NCI-H82 treated with DMSO at 0.1 percent for 48 hours (cell line): ENCODE data around the gene C3orf52.

Experiments used
- DNase-seq: peaks from one replicate; lab custom pipeline; 2025; ENCODE audit not compliant: unreplicated experiment; lab: John Stamatoyannopoulos, UW

C3orf52 gene

DNA sequence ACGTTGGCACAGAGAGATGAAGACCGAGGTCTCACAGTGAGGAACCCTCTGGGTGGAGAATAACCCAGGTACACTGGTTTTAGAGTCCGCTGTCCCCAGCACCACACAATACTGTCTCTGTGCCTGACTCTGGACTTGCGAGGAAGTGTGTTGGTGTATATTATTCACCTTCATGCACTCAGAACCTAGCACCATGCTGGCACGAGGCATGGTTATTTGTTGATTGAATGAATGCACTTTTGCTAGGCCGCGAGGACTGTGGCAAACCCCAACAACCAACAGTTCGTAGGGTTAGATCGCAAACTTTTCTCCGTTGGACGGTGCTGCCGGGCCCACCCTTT, 484 bp upstream of the C3orf52 start:
- no peak for DNase-seq

DNA sequence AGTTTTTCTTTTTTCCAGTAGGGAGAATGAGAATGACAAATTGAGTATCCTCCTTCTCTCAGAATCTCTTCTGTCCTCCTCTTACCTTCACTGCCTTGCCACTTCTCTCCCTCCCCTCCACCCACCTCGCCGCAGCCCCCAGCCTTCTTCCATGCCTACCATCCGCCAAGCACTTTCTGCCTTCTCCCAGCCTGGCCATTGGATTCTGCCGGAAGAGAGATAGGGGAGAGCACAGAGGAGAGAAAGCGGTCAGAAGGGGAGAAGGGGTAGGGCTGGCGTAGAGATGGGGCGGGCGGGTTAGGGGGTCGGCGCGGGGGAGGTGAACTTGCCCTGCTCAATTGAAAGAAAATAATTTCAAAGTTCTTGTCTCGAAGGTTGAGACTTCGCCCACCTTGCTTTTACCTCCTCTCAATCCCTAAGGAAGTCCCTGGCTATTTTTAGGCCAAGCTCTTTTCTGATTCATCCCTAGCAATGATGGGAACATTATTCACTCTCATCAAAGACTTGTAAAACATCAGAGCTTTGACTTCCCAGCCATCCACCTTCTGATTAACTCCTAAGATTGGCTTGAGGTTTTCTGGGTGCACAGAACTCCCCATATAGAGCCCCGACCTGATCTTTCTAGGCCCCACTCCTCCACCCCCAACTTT, 811 bp downstream of the C3orf52 start:
- DNase-seq, result no peak

DNA sequence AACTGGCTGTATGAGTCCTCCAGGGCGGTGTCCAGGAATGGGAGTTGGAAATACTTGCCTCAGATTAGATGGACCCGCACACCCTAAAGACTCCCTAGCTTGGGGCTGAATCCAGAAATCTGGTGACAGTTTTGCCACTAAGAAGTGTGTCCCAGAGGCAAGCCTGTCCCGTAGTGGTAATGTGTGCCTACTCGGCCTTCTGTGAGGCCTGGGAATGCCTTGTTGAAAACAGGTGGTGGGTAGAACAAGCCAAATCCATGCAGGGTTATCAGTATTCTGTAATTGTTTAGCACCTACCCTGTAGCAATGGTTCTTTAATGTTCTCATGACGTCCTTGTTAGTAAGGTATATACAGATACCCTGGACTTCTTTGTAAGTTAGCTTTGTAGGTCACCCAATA, 1.6 kb downstream of the C3orf52 start:
- DNase-seq, result no peak

DNA sequence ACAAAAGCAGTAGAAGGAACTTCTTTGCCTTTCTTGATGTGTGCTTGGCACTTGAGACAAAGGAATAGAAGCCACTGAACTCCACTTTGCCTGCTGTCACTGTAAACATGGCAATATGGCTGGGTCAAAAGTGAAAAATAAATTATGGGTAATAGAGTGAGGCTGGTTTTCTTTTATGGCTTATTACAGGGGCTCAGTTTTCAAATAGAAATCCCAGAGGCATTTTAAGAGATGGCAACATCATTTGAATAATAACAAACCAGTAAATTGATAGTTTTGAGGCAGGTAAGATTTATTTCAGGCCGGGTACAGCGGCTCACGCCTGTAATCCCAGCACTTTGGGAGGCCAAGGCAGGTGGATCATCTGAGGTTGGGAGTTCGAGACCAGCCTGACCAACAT, 2.8 kb downstream of the C3orf52 start:
- DNase-seq, result no peak

DNA sequence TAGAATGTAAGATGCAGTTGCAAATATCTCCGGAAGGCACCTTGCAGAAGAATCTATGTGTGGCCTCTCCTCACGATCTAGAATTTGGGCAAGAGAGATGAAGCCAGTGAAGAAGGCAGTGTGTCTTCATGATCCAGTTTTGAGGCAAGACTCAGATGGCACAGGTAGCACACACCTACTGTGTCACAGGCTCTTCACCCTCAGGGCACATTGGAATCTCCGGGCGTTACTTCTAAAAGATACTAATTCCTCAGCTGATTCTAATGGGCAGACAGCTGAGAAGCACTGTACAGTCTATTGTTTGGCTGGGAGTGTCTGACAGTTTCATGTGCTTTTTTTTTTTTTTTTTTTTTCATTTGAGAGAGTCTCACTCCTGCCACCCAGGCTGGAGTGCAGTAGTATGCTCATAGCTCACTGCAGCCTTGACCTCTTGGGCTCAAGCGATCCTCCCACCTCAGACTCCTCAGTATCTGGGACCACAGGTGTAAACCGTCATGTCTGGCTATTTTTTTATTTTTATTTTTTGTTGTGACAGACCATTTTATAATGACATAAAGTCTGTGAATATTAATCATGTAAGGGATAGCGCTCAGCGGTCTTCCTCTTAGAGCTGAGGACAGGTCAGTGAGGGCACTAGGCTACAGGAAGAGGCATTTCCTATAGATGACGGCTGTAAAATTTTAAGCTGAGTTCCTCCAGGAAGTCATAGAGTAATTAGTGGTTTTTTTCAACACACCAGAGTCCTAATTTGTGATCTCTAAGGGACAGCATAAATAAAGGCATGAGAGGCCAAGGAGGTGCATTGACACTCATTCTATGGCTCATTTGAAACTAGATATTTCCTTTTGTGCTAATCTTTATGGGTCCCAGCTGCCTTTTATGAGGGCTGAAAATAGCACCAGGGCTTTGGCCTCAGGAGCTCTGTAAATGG, 4.0 kb downstream of the C3orf52 start:
- DNase-seq, result no peak

DNA sequence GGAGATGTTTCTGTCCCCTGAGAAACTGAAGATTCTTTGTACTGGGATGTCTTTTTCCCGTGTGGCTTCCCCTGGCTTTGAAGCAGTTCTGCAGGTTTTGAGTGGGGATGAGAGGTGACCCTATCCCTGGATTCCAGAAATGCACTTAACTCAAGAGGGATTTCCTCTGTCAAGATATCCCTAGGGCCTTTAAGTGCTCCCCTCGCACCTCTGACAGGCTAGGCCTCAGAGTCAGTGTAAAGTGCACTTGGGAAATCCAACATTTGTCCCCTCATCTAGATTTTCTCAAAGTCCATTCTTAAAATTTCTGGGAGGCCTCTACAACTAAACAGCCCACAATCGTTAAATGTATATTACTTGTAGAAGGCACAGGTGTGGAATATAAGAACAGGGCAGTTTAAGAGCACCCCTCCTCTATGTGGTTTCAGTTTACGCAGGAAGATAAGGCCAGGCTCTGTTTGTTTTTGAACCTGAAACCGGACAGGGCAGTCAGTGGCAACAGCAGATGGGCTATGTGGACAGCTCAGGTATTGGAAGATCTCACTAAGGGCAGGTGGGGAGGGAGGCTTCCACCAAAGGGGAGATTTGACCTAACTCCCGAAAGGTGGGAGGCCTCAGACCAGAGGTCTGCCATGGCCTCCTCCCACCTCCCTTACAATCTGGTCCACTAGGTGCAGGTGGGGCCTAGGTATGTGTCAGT, 4.8 kb downstream of the C3orf52 start:
- DNase-seq, result no peak

DNA sequence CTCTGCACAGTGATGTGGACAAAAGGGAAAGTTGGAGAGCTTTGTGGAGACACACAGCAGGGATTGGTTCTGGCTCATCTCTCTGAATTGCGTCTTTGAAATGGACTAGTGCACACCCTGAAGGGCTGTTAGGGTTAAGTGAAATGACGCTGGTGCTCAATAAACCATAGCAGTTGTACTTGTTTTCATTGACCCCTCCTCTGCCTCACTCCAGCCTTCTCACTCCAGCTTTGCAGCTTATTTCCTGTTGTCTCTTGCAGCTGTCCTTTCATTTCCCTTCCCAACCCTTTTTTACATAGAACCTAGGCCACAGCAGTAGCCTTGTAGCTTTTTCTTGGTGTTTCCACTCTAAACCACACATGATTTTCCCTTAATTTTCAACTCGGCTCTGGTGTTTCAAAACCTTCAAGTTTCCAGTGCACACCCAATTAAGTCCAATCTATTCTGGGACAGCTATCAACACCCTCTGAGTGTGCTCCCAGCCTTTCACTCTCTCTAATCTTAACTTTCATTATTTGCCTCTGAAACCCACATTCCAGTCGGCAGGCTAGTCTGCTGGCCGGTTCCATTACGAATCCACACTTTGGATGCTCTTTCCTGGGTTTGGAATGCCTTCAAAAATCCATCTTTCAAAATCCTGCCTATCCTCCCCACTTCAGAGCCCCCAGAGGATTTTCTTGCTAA, 6.4 kb downstream of the C3orf52 start:
- no peak for DNase-seq

DNA sequence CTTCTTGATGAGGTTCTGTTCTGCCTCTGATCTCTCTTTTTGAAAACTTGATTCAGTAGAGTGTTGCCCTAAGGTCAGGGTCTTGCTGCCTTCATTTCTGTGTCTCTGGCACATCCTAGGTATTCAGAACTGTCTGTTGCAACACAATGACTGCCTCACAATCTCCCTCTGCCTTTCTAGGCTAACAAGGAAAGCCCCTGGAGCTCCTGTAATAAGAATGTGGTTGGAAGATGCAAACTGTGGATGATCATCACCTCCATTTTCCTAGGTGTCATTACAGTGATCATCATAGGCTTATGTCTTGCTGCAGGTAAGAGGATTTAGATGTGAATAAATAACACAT, 7.0 kb downstream of the C3orf52 start:
- no peak for DNase-seq

DNA sequence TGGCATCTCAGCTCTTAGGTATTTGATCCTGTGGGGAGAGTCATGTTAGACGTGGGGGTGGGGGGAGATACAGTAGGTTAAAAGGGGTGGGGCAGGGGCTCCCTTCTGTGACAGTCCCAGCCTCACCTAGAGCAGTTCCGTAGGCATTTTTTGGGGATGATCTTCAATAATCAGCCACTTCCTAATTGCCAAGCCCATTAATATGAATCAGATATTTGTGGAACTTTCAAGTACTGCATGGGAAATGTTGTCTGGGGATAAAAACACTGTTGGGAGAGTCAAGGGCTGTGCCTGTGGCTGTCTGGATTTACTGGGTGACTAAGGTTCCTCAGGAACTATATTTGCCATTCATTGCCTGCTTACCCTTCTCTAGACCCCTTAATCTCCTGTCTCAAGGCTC, 9.5 kb downstream of the C3orf52 start:
- no peak for DNase-seq

DNA sequence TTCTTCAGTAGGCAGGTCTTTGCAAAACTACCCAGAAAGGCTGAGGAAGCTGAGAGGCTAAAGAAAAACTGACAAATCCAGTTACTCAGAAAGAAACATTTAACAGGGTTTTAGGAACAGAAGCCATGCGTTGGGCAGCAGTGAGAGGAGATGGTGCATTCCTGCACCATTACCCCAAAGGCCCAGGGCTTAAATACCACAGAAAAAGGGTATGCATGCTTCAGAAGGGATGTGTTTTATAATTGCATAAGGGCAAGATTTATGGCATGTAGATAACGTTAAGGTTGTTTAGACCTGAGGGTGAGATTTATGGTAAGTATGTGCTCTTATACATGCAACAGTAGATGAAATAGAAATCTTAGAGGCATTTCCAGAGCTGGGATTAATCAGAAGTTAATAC, 10.0 kb downstream of the C3orf52 start:
- DNase-seq, result no peak

DNA sequence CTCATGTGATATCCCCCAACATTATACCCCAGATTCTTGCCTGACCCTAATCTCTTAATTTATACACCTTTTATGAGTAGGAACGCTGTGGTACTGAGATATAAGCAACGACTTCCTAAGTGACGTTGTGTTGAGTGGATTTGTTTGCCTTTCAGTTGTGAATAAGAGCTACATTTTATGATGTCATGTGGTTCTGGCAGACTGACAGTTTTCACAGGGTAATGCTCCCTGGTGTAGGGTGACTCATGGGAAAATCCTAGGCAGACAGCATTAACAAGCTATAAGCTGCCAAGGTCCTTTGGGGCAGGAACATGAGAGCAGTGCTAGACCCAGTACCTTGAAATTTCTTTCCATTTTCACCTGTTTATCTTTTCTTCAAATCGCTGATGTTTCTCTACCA, 11.2 kb downstream of the C3orf52 start:
- DNase-seq, result no peak

DNA sequence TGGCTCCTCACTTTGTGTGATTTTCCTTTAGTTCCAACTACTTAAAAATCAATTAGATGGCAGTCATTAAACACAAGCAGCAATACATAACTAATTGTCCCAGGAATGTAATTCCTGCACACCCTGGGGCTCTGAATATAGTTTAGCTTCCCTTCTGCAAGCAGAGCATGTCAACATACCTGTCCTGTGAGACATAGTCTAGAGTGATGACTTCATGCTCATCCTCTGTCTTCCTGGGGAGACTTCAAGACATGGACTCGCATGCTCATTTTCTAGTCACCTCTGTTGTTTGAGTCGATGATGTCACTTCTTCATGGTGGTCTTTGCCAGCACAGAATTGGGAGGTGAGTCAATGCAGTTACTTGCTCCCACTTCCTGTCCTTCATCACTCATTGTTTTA, 15.7 kb downstream of the C3orf52 start:
- no peak for DNase-seq

DNA sequence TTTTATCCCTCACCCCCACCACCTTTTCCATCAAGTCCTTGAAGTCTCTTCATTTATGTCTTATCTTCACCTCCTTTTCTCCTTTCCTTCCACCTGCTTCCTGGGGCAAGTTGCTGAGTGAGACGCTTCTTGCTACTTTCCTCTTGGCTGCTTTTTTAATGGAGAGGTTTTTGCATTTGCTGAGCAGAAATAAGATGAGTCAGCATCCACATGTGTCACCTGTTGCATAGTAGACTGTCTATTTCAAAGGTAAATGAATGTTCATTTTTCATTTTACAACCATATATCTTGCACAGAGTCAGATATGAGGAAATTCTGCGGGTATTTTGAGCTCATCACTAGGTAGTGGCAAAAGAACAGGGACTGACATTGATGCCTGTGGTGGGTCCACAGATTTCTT, 18.6 kb downstream of the C3orf52 start:
- DNase-seq, result no peak

DNA sequence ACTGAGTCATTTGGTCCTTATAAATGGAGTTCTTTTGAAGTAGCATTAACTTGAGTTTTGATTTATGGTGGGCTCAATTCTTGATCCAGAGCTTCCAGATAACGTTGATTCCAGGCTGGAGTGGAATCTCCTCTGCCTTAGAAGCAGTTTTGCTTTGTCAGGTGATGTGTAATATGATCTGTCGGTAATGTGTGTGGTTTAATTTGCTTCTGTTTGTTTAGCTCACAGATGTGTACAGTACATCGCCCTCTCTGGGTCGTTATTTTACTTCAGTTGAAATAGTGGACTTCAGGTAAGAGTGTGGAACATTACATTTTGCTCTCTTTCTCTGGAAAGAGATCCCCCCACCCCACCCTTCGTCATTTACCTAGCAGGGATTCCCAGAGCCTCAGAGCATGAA, 23.1 kb downstream of the C3orf52 start:
- DNase-seq, result no peak

DNA sequence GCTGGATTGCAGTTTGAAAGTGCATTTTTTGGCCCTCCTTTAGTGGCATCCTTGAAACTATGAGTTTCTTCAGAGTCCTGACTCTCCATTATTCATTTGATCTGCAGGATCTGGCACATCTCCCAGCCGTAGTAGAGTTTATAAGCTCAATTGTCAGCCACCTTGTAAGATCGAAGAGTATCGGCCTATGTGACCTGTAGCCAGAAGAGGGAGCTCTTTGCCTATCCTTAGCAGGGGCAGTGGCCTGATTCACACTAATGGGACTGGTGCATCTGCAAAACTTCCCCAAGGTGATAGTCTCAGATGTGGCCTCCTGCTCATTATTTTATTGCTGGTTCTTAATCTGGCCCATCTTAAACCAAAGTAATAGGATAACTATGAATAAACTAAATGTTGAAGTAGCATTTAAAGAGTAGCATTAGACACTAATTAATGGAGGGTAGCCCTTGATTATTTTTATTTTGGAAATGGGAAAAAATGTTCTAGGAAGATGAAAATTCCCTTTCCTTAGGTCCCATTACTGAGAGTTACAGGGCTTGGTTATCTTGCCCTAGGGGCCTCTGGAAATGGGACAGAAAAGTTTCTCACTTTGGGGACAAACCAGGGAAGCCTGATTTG, 25.7 kb downstream of the C3orf52 start:
- peak; percentile 29 for DNase-seq

DNA sequence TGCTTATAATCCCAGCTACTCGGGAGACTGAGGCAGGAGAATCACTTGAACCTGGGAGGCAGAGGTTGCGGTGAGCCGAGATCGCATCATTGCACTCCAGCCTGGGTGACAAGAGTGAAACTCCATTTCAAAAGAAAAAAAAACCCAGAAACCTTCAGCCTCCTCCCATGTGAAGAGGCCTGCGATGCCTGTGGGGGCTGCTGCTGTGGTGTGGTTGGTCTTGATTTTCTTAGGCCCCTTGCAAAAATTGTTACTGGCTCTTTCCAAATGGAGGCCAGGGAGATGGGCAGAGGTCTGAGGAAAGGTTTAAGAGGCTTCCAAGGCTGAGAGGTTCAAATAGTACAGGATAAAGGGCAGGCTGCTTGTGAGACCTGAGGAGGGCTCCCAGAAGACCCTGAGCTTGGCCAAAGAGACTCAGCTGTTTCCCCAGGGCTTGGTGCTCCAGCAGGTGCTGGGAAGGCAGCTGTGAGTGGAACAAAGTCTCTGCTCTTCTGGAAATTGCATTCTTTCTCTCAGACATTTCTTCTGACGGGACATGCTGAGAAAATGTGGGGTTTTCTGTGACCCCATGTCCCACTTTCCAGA, 28.5 kb downstream of the C3orf52 start:
- DNase-seq, result no peak

DNA sequence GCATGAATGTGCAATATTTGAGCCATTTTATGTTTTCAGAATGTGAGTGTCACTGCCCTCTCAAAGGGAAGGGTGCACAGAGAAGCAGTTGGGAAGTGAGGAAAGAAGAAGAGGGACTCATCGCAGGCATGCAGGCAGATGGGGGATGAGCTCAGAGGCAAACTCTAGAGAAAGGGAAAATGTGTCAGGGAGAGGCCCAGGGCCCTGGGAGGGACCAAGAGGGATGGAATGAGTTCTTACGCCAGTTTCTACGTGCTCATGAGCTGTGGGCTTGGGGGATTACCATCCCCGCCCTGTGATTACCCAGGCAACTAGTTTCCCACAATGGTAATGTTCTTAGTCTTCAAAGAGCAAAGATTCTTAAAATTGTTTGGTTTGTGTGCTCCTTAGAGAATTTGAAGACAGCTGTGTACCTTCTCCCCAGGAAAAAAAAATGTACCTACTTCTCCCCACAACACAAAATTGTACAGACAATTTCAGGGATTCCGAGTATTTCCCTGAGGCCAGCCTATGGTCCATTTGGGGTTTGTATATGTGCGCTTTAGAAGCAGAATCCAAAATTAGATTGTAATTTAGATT, 29.1 kb downstream of the C3orf52 start:
- no peak for DNase-seq

DNA sequence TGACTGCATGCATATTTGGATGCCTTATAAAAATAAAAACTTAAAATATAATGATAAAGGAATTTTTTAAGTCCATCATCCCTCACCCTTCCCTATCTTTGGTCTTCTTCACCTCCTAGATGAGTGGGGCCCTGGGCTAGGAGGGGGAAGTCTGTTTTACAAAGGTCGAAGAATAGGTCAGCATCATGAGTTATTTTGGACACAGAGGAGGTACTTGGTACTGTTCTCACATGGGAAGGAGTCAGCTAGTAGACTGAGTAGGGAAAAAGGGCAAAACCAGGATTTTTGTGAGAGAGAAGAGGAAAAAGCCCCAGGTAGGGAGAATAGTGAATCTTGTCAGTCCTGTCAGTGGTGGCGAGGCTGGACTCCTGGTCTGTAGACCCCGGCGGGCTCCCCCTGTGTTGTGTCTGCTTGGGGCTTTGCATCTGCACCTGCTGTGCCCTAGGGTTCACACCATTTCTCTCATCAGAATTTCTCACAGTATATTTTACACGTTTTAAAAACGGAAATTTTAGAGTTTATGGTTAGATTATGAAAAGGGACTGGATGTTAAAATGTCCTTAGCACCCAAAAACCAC, 29.7 kb downstream of the C3orf52 start:
- no peak for DNase-seq

DNA sequence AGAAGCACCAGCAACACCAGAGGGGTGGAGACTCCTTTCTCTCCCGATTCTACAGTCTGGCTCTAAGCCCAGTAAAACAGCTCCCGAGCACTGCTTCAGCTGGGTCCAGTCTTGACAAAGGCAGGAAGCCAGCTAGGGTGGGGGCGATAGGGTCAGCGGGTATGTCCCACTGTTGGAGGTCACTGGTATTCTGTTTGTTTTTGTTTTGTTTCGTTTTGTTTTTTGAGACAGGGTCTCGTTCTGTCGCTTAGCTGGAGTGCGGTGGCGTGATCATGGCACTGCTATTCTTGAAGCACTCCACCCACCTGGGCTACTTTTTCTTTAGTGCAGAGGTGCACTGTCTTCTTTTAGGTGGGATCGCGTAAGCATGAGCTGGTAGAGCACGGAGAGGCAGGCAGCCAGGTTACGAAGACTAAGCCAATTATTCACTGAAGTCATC, 30.6 kb downstream of the C3orf52 start:
- DNase-seq, result peak; percentile 59

DNA sequence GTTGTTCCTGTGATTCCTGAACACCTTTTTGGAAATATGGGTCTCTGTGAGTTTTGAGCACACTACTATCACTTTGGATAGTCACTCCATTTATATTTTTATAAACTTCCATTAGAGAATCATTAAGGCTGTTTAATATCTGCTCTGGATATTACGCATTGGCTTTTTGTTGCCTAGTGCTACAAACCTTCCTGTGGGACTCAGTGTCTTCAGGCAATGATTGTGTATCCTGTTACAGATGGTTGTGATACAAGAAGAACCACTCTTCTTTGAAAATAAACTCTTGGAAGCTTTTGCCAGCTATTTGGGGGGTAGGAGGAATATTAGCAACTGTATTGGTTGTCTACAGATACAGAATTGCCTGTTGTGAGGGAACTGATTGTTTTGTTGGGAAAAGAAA, 31.2 kb downstream of the C3orf52 start:
- DNase-seq, result no peak
